ENCODE measurements around the gene TCTA.

TCTA gene

GRCh38 chr3:49410846-49411534 lies 1.2 kb upstream of the TCTA start:
- peak; percentile 67 for DNase-seq

GRCh38 chr3:49411535-49411967 lies 672 bp upstream of the TCTA start:
- no peak for DNase-seq

- peak; percentile 37 for DNase-seq
Observed at GRCh38 chr3:49412632-49413337, 562 bp downstream of the TCTA start.

GRCh38 chr3:49413338-49413734 lies 1.1 kb downstream of the TCTA start:
- no peak for DNase-seq

- no peak for DNase-seq
Observed at GRCh38 chr3:49414753-49415152, 2.5 kb downstream of the TCTA start.

GRCh38 chr3:49415931-49416601 lies 3.8 kb downstream of the TCTA start:
- DNase-seq = peak; percentile 67

GRCh38 chr3:49416867-49417266 lies 4.6 kb downstream of the TCTA start:
- DNase-seq = no peak

GRCh38 chr3:49417516-49418120 lies 5.4 kb downstream of the TCTA start:
- DNase-seq = no peak

- no peak for DNase-seq
Observed at GRCh38 chr3:49421890-49422378, 9.7 kb downstream of the TCTA start.

GRCh38 chr3:49422379-49423248 lies 10.4 kb downstream of the TCTA start, which contains the start of gene AMT:
Gene AMT, minus strand, starts transcription at chr3:49422473. Its CDS starts 23 bp downstream, at chr3:49422450.
- DNase-seq = peak; percentile 86

- no peak for DNase-seq
Observed at GRCh38 chr3:49424816-49425215, 12.6 kb downstream of the TCTA start.

- DNase-seq = no peak
Observed at GRCh38 chr3:49427586-49427985, 15.4 kb downstream of the TCTA start.

- DNase-seq = peak; percentile 49
Observed at GRCh38 chr3:49428752-49429080, 16.5 kb downstream of the TCTA start.

GRCh38 chr3:49434731-49435130 lies 22.5 kb downstream of the TCTA start:
- DNase-seq = no peak

- DNase-seq = no peak
Observed at GRCh38 chr3:49445391-49445790, 33.2 kb downstream of the TCTA start.

- no peak for DNase-seq
Observed at GRCh38 chr3:49453621-49454020, 41.4 kb downstream of the TCTA start.

GRCh38 chr3:49454458-49454857 lies 42.2 kb downstream of the TCTA start:
- DNase-seq = peak; percentile 65

GRCh38 chr3:49454898-49455681 lies 42.9 kb downstream of the TCTA start:
- DNase-seq = no peak

- no peak for DNase-seq
Observed at GRCh38 chr3:49456466-49456865, 44.2 kb downstream of the TCTA start.

GRCh38 chr3:49460188-49460890 lies 48.1 kb downstream of the TCTA start:
- no peak for DNase-seq

- DNase-seq = no peak
Observed at GRCh38 chr3:49460956-49461355, 48.7 kb downstream of the TCTA start.

Measured in hematopoietic multipotent progenitor cell treated with erythropoietin and hydrocortisone succinate and interleukin-3 and kit ligand, for 6 days (in vitro differentiated cells).